Mesothelial cell of epicardium (in vitro differentiated cells): ENCODE results near the gene DENND1B. TPM values are rescaled to one million over a fixed set of nuclear protein-coding genes. Genes with fewer than 3 reads are reported as not detected.

Experiments used
- DNase-seq, 2 experiments: peaks; one replicate each; pipeline ENCODE4 v3.0.0; 2021; ENCODE audit warnings: low spot score in 2 of 2; ENCODE audit not compliant: unreplicated experiment in 2 of 2
- H3K27ac Mint-ChIP-seq: 2 replicates; pipeline ENCODE4 v1.8.0; 2021; ENCODE audit warnings: mixed read lengths
- H3K27me3 Mint-ChIP-seq: 2 replicates; pipeline ENCODE4 v1.8.0; 2021; ENCODE audit warnings: low read depth, mixed read lengths
- H3K36me3 Mint-ChIP-seq: 2 replicates; pipeline ENCODE4 v1.8.0; 2021; ENCODE audit warnings: mixed read lengths
- H3K4me1 Mint-ChIP-seq: 2 replicates; pipeline ENCODE4 v1.8.0; 2021; ENCODE audit warnings: mixed read lengths
- H3K4me3 Mint-ChIP-seq: 2 replicates; pipeline ENCODE4 v1.8.0; 2021; ENCODE audit warnings: mild to moderate bottlenecking, moderate library complexity, mixed read lengths
- H3K9me3 Mint-ChIP-seq: 2 replicates; pipeline ENCODE4 v1.8.0; 2021; ENCODE audit warnings: mixed read lengths
- total RNA-seq: library from RNA; stranded (reverse); gene quantifications from 3 replicates; pipeline ENCODE4 v1.2.1, GENCODE V29; 2021
- TF ChIP-seq, protein P1 (sequence below): fragments of 200-600 bp; sonication (generic); IDR thresholded peaks from one replicate; pipeline ENCODE4 v1.5.0; 2021; ENCODE audit warnings: antibody characterized with exemption; ENCODE audit not compliant: unreplicated experiment

DENND1B gene, protein sequence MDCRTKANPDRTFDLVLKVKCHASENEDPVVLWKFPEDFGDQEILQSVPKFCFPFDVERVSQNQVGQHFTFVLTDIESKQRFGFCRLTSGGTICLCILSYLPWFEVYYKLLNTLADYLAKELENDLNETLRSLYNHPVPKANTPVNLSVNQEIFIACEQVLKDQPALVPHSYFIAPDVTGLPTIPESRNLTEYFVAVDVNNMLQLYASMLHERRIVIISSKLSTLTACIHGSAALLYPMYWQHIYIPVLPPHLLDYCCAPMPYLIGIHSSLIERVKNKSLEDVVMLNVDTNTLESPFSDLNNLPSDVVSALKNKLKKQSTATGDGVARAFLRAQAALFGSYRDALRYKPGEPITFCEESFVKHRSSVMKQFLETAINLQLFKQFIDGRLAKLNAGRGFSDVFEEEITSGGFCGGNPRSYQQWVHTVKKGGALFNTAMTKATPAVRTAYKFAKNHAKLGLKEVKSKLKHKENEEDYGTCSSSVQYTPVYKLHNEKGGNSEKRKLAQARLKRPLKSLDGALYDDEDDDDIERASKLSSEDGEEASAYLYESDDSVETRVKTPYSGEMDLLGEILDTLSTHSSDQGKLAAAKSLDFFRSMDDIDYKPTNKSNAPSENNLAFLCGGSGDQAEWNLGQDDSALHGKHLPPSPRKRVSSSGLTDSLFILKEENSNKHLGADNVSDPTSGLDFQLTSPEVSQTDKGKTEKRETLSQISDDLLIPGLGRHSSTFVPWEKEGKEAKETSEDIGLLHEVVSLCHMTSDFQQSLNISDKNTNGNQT
- total RNA-seq: 23.1 to 27.9 TPM (median 27.9 TPM) in 3 replicates

DNA sequence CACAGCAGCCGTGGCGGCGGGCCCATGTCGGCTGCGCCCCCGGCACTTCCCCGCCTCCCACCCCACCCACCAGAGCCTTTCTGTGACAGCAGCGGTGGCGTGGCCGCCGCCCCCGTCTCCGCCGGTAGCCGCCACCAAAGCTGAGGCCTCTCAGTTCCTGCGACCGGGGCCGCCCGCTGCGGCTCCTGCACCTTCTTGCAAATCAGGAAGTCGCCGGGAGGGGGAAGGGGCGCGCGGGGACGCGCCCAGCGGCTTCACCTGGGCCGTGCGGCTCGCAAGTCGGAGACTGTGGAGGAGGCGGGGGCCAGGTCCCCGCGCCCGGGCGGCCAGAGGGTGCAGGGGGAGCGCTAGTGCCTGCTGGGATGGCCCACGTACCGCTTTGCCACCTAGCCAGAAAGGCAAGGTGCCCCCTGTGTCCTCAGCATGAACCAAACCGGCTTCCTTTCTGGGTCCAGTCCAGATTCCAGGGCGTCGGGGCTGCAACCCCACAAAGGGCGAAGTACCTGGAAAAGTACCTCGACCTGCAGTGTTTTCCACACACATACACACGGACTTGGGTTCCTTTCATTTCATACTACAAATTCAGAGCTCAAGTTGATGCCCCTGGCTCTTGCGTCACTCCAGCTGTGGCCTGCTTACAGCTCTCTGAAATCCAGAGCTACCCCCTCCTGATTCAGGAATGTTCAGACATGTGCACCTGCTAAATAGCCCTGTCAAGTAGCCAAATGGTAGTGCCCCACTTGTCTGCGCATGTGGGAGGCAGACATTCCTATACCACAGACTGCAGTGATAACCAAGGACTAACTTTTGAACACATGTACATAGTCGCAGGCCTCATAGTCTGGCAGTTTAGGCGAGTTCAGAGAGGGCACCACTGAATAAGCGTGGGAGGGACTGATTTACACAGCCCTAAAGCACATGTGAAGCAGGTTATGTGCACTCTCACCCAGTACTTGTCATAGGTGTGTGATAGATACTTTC is at the start of gene DENND1B:
TSS of gene DENND1B (minus strand) at position 199 of the 981 bp plus-strand sequence. CDS start 325 bp downstream, outside the sequence.
- Mint-ChIP-seq H3K27me3 (no peaks in the 10 kb centered on the region), H3K9me3 (peaks cover 9% of the 10 kb centered on the region), H3K36me3 (peaks cover 4% of the 10 kb centered on the region), H3K4me1 (peaks cover 38% of the 10 kb centered on the region), H3K27ac (peak within 1 kb of the TSS; percentile 93), H3K4me3 (peak within 1 kb of the TSS; percentile 77)
- TF ChIP-seq, protein P1, sequence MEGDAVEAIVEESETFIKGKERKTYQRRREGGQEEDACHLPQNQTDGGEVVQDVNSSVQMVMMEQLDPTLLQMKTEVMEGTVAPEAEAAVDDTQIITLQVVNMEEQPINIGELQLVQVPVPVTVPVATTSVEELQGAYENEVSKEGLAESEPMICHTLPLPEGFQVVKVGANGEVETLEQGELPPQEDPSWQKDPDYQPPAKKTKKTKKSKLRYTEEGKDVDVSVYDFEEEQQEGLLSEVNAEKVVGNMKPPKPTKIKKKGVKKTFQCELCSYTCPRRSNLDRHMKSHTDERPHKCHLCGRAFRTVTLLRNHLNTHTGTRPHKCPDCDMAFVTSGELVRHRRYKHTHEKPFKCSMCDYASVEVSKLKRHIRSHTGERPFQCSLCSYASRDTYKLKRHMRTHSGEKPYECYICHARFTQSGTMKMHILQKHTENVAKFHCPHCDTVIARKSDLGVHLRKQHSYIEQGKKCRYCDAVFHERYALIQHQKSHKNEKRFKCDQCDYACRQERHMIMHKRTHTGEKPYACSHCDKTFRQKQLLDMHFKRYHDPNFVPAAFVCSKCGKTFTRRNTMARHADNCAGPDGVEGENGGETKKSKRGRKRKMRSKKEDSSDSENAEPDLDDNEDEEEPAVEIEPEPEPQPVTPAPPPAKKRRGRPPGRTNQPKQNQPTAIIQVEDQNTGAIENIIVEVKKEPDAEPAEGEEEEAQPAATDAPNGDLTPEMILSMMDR: no peak
- DNase-seq: peak; percentile 59 to 77

DNA sequence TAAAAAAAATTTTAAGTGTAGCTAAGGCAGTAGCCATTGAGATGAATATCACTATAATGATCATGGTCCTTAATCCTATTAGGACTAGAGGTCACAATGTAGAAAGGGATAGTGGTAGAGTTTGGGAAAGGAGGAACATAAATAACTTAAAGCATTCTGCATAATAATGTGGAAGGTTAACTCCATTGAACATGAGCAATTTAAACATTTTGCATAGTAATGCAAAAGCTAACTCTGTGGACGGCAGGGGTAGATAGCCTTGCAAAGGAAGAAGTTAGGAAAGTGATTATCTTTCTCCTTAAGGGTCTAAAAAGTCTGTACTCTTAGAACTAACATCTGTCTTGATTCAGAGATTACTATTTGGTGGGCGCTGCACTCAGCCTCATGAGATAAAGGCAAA is 39.0 kb upstream of the DENND1B start:
- H3K36me3 Mint-ChIP-seq: peaks cover 2% of the 10 kb centered on the region
- H3K4me3 Mint-ChIP-seq: no peak overlapping the region
- peaks cover 6% of the 10 kb centered on the region for H3K4me1 Mint-ChIP-seq
- H3K9me3 Mint-ChIP-seq: peaks cover 12% of the 10 kb centered on the region
- no peak overlapping the region for H3K27ac Mint-ChIP-seq
- no peak for DNase-seq
- TF ChIP-seq, protein P1: no peak
- no peaks in the 10 kb centered on the region for H3K27me3 Mint-ChIP-seq

DNA sequence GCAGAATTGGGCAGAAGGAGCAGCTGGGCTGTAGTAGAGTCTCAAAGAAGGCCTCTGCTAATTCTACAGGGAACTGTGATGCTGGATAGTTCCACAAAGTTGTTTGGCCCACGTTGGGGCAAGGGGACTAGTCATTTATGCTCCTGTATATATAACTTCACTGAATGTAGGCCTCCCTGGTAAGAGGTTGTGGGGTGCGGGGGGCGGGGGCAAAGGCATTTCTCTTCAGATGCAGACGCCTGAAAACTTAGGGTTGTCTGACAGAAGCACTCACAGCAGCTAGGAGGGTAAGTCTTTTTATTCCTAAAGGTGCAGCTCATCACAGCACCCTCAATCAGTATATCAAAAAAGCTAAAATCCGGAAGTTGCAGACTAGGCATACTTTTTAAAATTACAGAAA is 38.5 kb upstream of the DENND1B start:
- TF ChIP-seq, protein P1: no peak
- Mint-ChIP-seq H3K27ac (no peak overlapping the region), H3K9me3 (peaks cover 12% of the 10 kb centered on the region), H3K36me3 (peaks cover 2% of the 10 kb centered on the region), H3K27me3 (no peaks in the 10 kb centered on the region), H3K4me3 (no peak overlapping the region), H3K4me1 (peaks cover 6% of the 10 kb centered on the region)
- DNase-seq: no peak

DNA sequence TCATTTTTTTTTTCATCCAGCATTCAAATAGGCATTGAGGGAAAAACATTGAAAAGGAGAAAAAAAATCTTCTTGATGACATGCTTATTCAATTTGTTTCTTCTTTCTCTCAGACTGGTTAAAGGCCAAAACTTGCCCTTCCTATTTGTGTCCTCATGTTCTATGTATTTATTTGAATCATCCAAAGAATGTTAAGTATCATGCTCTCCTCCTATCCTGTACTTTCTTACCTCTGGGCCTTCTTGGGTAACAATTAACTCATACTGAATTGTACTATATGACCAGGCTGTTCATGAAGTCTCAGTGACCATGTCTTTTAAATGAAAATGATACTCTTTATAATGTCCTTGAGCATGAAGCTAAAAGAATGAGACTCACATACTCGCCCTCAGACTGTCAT is 36.5 kb upstream of the DENND1B start:
- DNase-seq: no peak
- Mint-ChIP-seq H3K36me3 (peaks cover 2% of the 10 kb centered on the region), H3K27ac (peak overlapping the region; percentile 26), H3K4me3 (no peak overlapping the region), H3K27me3 (no peaks in the 10 kb centered on the region), H3K9me3 (peaks cover 12% of the 10 kb centered on the region), H3K4me1 (peaks cover 6% of the 10 kb centered on the region)
- TF ChIP-seq, protein P1: no peak

DNA sequence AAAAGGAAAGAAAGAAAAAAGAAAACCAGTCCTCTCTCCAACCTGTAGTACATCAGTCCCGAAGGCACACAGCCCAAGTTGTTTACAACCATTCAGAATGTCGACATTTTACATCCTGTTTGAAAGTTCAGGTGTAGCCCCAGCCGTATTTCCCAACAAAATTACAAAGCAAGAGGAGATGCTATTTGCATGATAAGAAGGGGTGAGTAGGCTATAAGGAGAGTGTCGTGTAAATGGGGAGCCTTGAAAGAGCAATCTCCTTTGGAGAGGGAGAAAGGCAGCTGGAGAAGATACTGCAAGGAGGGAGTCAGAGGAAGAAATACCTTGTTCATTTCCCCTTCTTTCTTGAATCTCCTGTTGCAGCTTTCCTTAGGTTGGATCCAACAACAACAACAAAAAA is 35.5 kb upstream of the DENND1B start:
- H3K27me3 Mint-ChIP-seq: no peaks in the 10 kb centered on the region
- no peak overlapping the region for H3K27ac Mint-ChIP-seq
- no peak overlapping the region for H3K4me3 Mint-ChIP-seq
- H3K9me3 Mint-ChIP-seq: peaks cover 12% of the 10 kb centered on the region
- DNase-seq: no peak
- H3K4me1 Mint-ChIP-seq: peaks cover 6% of the 10 kb centered on the region
- TF ChIP-seq, protein P1: no peak
- peaks cover 2% of the 10 kb centered on the region for H3K36me3 Mint-ChIP-seq
